Loucy (cell line): ENCODE results near the gene GNL1.

Source experiments
- CTCF ChIP-seq: fragments of 200-600 bp; sonication (generic); conservative IDR thresholded peaks from 2 replicates; pipeline ENCODE4 v1.5.1; 2014; ENCODE audit warnings: mild to moderate bottlenecking, antibody characterized with exemption, low read length
- EZH2phosphoT487 ChIP-seq: fragments of 200-600 bp; IDR thresholded peaks from 2 replicates; pipeline ENCODE4 v1.6.1; 2018; ENCODE audit warnings: antibody characterized with exemption, mild to moderate bottlenecking, moderate library complexity, borderline replicate concordance

GRCh38 chr6:30513451-30513850, 42.8 kb downstream of the GNL1 start:
- TF ChIP-seq CTCF = no peak
- no peak for TF ChIP-seq EZH2phosphoT487
